ENCODE results near the gene RIOK1.

GRCh38 chr6:7413151-7413823 lies 23.7 kb downstream of the RIOK1 start:
- TF ChIP-seq STAG1 (CRISPR knock-in tag; IDR thresholded peaks at IDR 0.05) (no peak), SKIL (CRISPR knock-in tag; IDR thresholded peaks at IDR 0.05; ENCODE audit: borderline replicate concordance) (no peak), ZBTB8A (CRISPR knock-in tag; IDR thresholded peaks at IDR 0.05; ENCODE audit: borderline replicate concordance, low read depth) (no peak)
- TF ChIP-seq, protein P1, sequence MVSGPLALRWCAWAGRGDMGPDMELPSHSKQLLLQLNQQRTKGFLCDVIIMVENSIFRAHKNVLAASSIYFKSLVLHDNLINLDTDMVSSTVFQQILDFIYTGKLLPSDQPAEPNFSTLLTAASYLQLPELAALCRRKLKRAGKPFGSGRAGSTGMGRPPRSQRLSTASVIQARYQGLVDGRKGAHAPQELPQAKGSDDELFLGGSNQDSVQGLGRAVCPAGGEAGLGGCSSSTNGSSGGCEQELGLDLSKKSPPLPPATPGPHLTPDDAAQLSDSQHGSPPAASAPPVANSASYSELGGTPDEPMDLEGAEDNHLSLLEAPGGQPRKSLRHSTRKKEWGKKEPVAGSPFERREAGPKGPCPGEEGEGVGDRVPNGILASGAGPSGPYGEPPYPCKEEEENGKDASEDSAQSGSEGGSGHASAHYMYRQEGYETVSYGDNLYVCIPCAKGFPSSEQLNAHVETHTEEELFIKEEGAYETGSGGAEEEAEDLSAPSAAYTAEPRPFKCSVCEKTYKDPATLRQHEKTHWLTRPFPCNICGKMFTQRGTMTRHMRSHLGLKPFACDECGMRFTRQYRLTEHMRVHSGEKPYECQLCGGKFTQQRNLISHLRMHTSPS (CRISPR knock-in tag; IDR thresholded peaks at IDR 0.05; ENCODE audit: low read depth), result no peak
- TF ChIP-seq, protein P2, sequence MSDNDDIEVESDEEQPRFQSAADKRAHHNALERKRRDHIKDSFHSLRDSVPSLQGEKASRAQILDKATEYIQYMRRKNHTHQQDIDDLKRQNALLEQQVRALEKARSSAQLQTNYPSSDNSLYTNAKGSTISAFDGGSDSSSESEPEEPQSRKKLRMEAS (IDR thresholded peaks at IDR 0.05), result no peak

Measured in HepG2 (cell line).